Mesenchymal stem cell (in vitro differentiated cells and primary cell): ENCODE data around the gene PIP4K2A.

Experiments
- DNase-seq: peaks from one replicate; pipeline ENCODE4 v3.0.0-alpha.2; 2013
- H2AFZ ChIP-seq: one replicate; pipeline ENCODE4 v1.6.1; 2013; ENCODE audit warnings: low read depth, mild to moderate bottlenecking, control low read depth, inconsistent platforms, low read length, moderate library complexity
- H2AK5ac ChIP-seq: 2 replicates; pipeline ENCODE4 v1.6.1; 2013; ENCODE audit warnings: low read length, moderate library complexity, mild to moderate bottlenecking, inconsistent platforms; ENCODE audit not compliant: severe bottlenecking
- H2BK120ac ChIP-seq: one replicate; pipeline ENCODE4 v1.6.1; 2013; ENCODE audit warnings: low read depth, mild to moderate bottlenecking, inconsistent platforms, low read length, moderate library complexity
- H2BK12ac ChIP-seq, 2 experiments: one replicate each; pipeline ENCODE4 v1.6.1; 2013; ENCODE audit warnings: inconsistent platforms in 2 of 2, low read length in 2 of 2, mild to moderate bottlenecking in 2 of 2, moderate library complexity in 2 of 2, control low read depth in 1 of 2
- H2BK15ac ChIP-seq: one replicate; pipeline ENCODE4 v1.6.1; 2013; ENCODE audit warnings: mild to moderate bottlenecking, low read depth, inconsistent platforms; ENCODE audit not compliant: poor library complexity, severe bottlenecking
- H2BK5ac ChIP-seq: 2 replicates; pipeline ENCODE4 v1.6.1; 2013; ENCODE audit warnings: low read depth, mild to moderate bottlenecking, low read length, control low read depth, inconsistent platforms; ENCODE audit not compliant: poor library complexity, severe bottlenecking
- H3K14ac ChIP-seq, 2 experiments: one replicate each; pipeline ENCODE4 v1.6.1; 2013; ENCODE audit warnings: inconsistent platforms in 2 of 2, low read length in 2 of 2, control low read depth in 1 of 2, mild to moderate bottlenecking in 1 of 2, moderate library complexity in 1 of 2
- H3K18ac ChIP-seq, 2 experiments: one replicate each; pipeline ENCODE4 v1.6.1; 2013; ENCODE audit warnings: inconsistent platforms in 2 of 2, low read length in 2 of 2, control low read depth in 1 of 2, low read depth in 1 of 2, mild to moderate bottlenecking in 1 of 2
- H3K23ac ChIP-seq, 2 experiments: one replicate each; pipeline ENCODE4 v1.6.1; 2013; ENCODE audit warnings: inconsistent platforms in 2 of 2, low read length in 2 of 2, mild to moderate bottlenecking in 2 of 2, moderate library complexity in 2 of 2, control low read depth in 1 of 2
- H3K27ac ChIP-seq: 2 replicates; pipeline ENCODE4 v1.5.1; 2013; ENCODE audit warnings: mild to moderate bottlenecking, moderate library complexity, low read length, control low read depth, inconsistent platforms; ENCODE audit not compliant: poor library complexity, severe bottlenecking
- H3K27me3 ChIP-seq, 2 experiments: 2 replicates each; pipeline versions ENCODE4 v1.6.1 to v1.7.0; 2013; ENCODE audit warnings: low read length in 2 of 2, mild to moderate bottlenecking in 2 of 2, moderate library complexity in 2 of 2, control low read depth in 1 of 2, inconsistent platforms in 1 of 2; ENCODE audit not compliant: control insufficient read depth in 1 of 2, insufficient read depth in 1 of 2
- H3K36me3 ChIP-seq, 2 experiments: 2 replicates each; pipeline versions ENCODE4 v1.6.1 to v1.7.0; 2013; ENCODE audit warnings: low read length in 2 of 2, control low read depth in 1 of 2, inconsistent platforms in 1 of 2, low read depth in 1 of 2, mild to moderate bottlenecking in 1 of 2; ENCODE audit not compliant: insufficient read depth in 2 of 2, control insufficient read depth in 1 of 2
- H3K4ac ChIP-seq, 2 experiments: one replicate each; pipeline ENCODE4 v1.6.1; 2013; ENCODE audit warnings: inconsistent platforms in 2 of 2, low read length in 2 of 2, mild to moderate bottlenecking in 2 of 2, moderate library complexity in 2 of 2, control low read depth in 1 of 2, low read depth in 1 of 2
- H3K4me1 ChIP-seq: 2 replicates; pipeline ENCODE4 v1.6.1; 2013; ENCODE audit warnings: low read depth, low read length, control low read depth; ENCODE audit not compliant: control insufficient read depth, insufficient read depth
- H3K4me2 ChIP-seq: 2 replicates; pipeline ENCODE4 v1.6.1; 2013; ENCODE audit warnings: low read length, mild to moderate bottlenecking, inconsistent platforms; ENCODE audit not compliant: poor library complexity, severe bottlenecking
- H3K4me3 ChIP-seq, 2 experiments: 2 replicates each; pipeline versions ENCODE4 v1.5.1 to v1.7.0; 2013; ENCODE audit warnings: low read length in 2 of 2, mild to moderate bottlenecking in 2 of 2, control low read depth in 1 of 2, low read depth in 1 of 2; ENCODE audit not compliant: insufficient read depth in 1 of 2
- H3K79me1 ChIP-seq: replicated peaks from 2 replicates; pipeline ENCODE4 v1.6.1; 2013; ENCODE audit warnings: mild to moderate bottlenecking, control low read depth, low read length, inconsistent platforms; ENCODE audit not compliant: poor library complexity, severe bottlenecking
- H3K9ac ChIP-seq: 2 replicates; pipeline ENCODE4 v1.7.0; 2013; ENCODE audit warnings: mild to moderate bottlenecking, low read length, moderate library complexity
- H3K9me3 ChIP-seq: 2 replicates; pipeline ENCODE4 v1.7.0; 2013; ENCODE audit warnings: mild to moderate bottlenecking, low read length; ENCODE audit not compliant: control insufficient read depth
- H4K8ac ChIP-seq: one replicate; pipeline ENCODE4 v1.6.1; 2013; ENCODE audit warnings: inconsistent platforms, mild to moderate bottlenecking, low read length, moderate library complexity
- H4K91ac ChIP-seq: one replicate; pipeline ENCODE4 v1.6.1; 2013; ENCODE audit warnings: mild to moderate bottlenecking, low read length, inconsistent platforms
- WGBS: methylation state at CpG from one replicate; pipeline ENCODE4 v1.1.7; 2013; ENCODE audit warnings: mixed read lengths; 5-methylcytosine and 5-hydroxymethylcytosine counted together

PIP4K2A gene

DNA sequence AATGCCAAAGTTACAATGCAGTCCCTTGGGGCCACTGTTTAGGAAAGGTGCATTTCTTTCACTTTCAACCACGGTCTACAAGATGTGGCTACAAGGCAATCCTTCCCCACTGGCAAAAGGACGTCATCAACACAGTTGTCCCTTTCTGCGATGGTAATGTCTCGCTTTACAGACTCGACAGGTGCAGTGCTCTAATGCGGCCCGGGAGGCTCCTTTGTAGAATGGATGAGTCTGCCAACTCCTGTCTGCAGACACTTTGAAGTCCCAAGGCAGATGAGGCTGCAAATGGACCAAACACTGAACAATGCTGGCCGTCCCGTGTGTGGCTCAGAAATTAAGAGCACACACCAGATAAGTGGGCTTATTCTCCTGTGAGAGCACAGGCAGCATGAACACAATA lies 133.7 kb downstream of the PIP4K2A start:
- no peak for DNase-seq
- H2AK5ac ChIP-seq: no peak overlapping the region
- no peak overlapping the region for H3K18ac ChIP-seq
- no peak overlapping the region for H3K27ac ChIP-seq
- H2BK5ac ChIP-seq: no peak overlapping the region
- no peak overlapping the region for H3K4ac ChIP-seq
- no peak overlapping the region for H2BK120ac ChIP-seq
- peaks cover 50% of the 10 kb centered on the region for H3K79me1 ChIP-seq
- peaks cover 2% of the 10 kb centered on the region for H3K4me1 ChIP-seq
- H3K4me2 ChIP-seq: no peak overlapping the region
- H3K9ac ChIP-seq: no peak overlapping the region
- no peak overlapping the region for H2BK15ac ChIP-seq
- H3K9me3 ChIP-seq: no peaks in the 10 kb centered on the region
- 97% methylated on average over 9 of the region's 9 CpGs for WGBS
- H4K8ac ChIP-seq: no peak overlapping the region
- no peak overlapping the region for H3K23ac ChIP-seq
- no peak overlapping the region for H4K91ac ChIP-seq
- H3K14ac ChIP-seq: no peak overlapping the region
- H3K36me3 ChIP-seq: peaks cover 33 to 51% of the 10 kb centered on the region in 2 experiments
- no peak overlapping the region for H3K4me3 ChIP-seq
- no peak overlapping the region for H2BK12ac ChIP-seq
- no peak overlapping the region for H2AFZ ChIP-seq
- no peaks in the 10 kb centered on the region for H3K27me3 ChIP-seq

DNA sequence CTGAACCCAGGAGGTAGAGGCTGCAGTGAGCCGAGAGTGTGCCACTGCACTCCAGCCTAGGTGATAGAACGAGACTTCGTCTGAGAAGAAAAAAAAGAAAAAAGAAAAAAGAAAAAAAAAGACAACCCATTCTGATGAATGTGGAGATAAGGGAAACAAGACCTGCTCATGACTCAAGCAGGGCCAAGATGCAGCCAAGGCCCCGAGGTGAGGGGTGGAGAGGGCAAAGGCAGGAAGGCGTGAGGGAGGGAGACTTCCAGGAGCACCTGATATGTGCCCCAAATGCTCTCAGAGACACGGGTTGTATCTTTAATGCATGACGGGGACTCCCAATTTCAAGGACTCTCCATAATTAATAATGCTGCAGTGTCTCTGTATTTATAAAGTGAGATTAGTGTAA lies 134.6 kb downstream of the PIP4K2A start:
- Histone ChIP-seq H3K36me3 (peaks cover 33 to 53% of the 10 kb centered on the region in 2 experiments), H3K9me3 (no peaks in the 10 kb centered on the region), H3K18ac (no peak overlapping the region), H2AK5ac (no peak overlapping the region), H3K23ac (no peak overlapping the region), H3K14ac (no peak overlapping the region), H3K4me3 (no peak overlapping the region), H2BK120ac (no peak overlapping the region), H3K27ac (no peak overlapping the region), H4K8ac (no peak overlapping the region), H3K27me3 (no peaks in the 10 kb centered on the region), H2BK15ac (no peak overlapping the region), H2AFZ (no peak overlapping the region), H3K9ac (no peak overlapping the region), H2BK12ac (no peak overlapping the region), H3K79me1 (peaks cover 49% of the 10 kb centered on the region), H2BK5ac (no peak overlapping the region), H4K91ac (no peak overlapping the region), H3K4me1 (peaks cover 2% of the 10 kb centered on the region), H3K4ac (no peak overlapping the region), H3K4me2 (no peak overlapping the region)
- whole genome bisulfite sequencing: 88% methylated on average over 5 of the region's 7 CpGs
- no peak for DNase-seq

DNA sequence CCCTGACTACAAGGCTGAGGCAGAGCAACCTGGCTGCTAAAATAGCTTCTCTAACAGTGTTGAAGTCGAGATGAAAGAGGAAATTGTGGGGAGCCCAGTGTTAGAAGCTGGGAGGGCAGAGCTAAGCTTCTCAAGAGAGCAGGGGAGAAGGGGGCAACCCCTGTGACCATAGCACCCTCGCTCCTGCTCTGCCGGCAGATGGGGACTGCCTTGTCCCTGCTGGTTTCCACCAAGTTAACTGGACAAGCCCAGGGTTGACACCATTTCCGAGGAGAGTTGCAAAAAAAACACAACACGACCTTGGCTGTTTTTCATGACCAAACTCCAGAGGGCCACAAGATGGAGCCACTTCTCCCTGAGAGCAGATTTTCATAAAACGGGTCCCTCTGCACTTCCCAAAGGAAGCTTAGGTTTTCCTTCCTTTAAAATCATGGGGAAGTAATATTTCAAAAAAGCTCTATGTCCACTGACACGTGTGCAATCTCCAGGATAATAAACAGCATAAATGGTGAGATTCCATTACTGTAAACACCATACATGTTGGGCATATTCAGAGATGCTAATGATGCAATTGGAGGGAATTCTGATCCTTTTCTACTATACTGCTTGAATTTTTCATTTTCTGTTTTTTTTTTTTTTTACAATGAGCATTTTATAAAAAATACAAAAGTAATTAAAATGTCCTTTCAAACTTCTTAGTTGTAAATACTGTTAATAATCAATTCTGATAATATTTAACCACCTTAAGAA lies 140.4 kb downstream of the PIP4K2A start:
- H2BK12ac ChIP-seq: no peak overlapping the region
- no peak overlapping the region for H3K14ac ChIP-seq
- peaks cover 22 to 59% of the 10 kb centered on the region in 2 experiments for H3K36me3 ChIP-seq
- H3K4me1 ChIP-seq: no peaks in the 10 kb centered on the region
- H3K4me3 ChIP-seq: no peak overlapping the region
- H3K79me1 ChIP-seq: peaks cover 39% of the 10 kb centered on the region
- H3K4ac ChIP-seq: no peak overlapping the region
- H3K18ac ChIP-seq: no peak overlapping the region
- no peak overlapping the region for H2BK15ac ChIP-seq
- H4K8ac ChIP-seq: peak overlapping the region; percentile 4
- no peaks in the 10 kb centered on the region for H3K9me3 ChIP-seq
- H3K27me3 ChIP-seq: no peaks in the 10 kb centered on the region
- 89% methylated on average over 5 of the region's 7 CpGs for WGBS
- no peak overlapping the region for H3K9ac ChIP-seq
- no peak overlapping the region for H2BK5ac ChIP-seq
- no peak overlapping the region for H4K91ac ChIP-seq
- no peak overlapping the region for H2AFZ ChIP-seq
- no peak overlapping the region for H2BK120ac ChIP-seq
- H3K4me2 ChIP-seq: no peak overlapping the region
- no peak overlapping the region for H2AK5ac ChIP-seq
- H3K27ac ChIP-seq: no peak overlapping the region
- no peak overlapping the region for H3K23ac ChIP-seq
- peak; percentile 41 for DNase-seq

DNA sequence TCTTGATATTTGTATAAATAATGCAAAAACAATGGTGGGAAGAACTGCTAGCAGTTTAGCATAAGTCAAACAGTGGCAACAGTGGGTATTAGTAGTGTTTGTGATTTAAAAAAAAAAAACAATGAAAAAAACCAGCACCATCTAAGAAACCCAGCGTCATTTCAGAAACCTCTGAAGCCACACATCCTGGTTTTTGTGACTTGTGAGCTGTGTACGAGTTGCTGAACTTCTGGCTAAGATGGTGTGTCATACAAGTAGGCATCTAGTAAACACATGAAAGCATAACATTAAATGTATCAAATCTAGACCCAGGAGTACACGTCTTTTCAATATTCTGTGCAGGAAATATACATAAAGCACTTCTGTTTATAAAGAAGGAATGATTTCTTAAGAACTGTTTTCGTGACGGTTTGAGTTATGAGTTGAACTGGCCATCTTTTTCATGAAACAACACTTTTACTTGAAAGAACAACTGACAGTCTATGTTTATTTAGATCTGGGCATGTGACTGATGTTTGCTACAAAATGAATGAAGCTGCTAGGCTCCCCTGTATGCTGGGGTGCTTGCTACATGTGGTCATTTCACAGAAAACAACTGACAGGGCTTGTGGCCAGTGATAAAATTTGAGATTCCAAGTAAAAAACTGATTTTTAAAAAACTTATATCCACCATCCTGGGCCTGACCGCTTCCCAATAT lies 143.5 kb downstream of the PIP4K2A start:
- Histone ChIP-seq H2AK5ac (no peak overlapping the region), H3K27ac (no peak overlapping the region), H3K79me1 (peaks cover 35% of the 10 kb centered on the region), H3K9me3 (no peaks in the 10 kb centered on the region), H3K9ac (no peak overlapping the region), H4K8ac (no peak overlapping the region), H2BK5ac (no peak overlapping the region), H2BK12ac (no peak overlapping the region), H3K18ac (no peak overlapping the region), H3K4me1 (no peaks in the 10 kb centered on the region), H3K27me3 (no peaks in the 10 kb centered on the region), H3K4ac (no peak overlapping the region), H2BK120ac (no peak overlapping the region), H4K91ac (no peak overlapping the region), H3K4me3 (no peak overlapping the region), H2AFZ (no peak overlapping the region), H3K14ac (no peak overlapping the region), H3K23ac (no peak overlapping the region), H2BK15ac (no peak overlapping the region), H3K4me2 (no peak overlapping the region), H3K36me3 (peaks cover 26 to 73% of the 10 kb centered on the region in 2 experiments)
- DNase-seq: no peak
- WGBS: 100% methylated on average over 1 of the region's 6 CpGs
